Large intestine (tissue), 3 donors: ENCODE results near the gene AQR. TPM values are rescaled to one million over a fixed set of nuclear protein-coding genes. Genes with fewer than 3 reads are reported as not detected.
"Not testable (repeated sequence)": the region's sequence is repeated elsewhere in the genome, so short reads cannot be mapped to it uniquely, and the experiment has no call there.

Source experiments
- DNase-seq, 2 donors: peaks; one replicate each; pipeline versions ENCODE4 v3.0.0 to v3.0.0-alpha.2; 2013
- H3K27ac ChIP-seq: one replicate; pipeline ENCODE4 v1.5.1; 2013; ENCODE audit warnings: low read length
- H3K27me3 ChIP-seq: 2 replicates; pipeline ENCODE4 v1.6.1; 2013; ENCODE audit warnings: low read length; ENCODE audit not compliant: control insufficient read depth, insufficient read depth
- H3K36me3 ChIP-seq: 2 replicates; pipeline ENCODE4 v1.6.1; 2013; ENCODE audit warnings: low read length; ENCODE audit not compliant: control insufficient read depth, insufficient read depth
- H3K4me1 ChIP-seq: one replicate; pipeline ENCODE4 v1.6.1; 2013; ENCODE audit warnings: low read length; ENCODE audit not compliant: control insufficient read depth, insufficient read depth
- H3K4me3 ChIP-seq: one replicate; pipeline ENCODE4 v1.5.1; 2013; ENCODE audit warnings: low read length
- H3K9me3 ChIP-seq: one replicate; pipeline ENCODE4 v1.6.1; 2013; ENCODE audit warnings: mild to moderate bottlenecking, low read depth, low read length, moderate library complexity; ENCODE audit not compliant: control insufficient read depth
- WGBS: methylation state at CpG from one replicate; pipeline ENCODE4 v1.1.5; 2013; ENCODE audit warnings: low lambda C conversion rate; ENCODE audit not compliant: insufficient coverage; 5-methylcytosine and 5-hydroxymethylcytosine counted together
- polyA plus RNA-seq: library from polyadenylated mRNA; unstranded; fragments of 120-200 nt; gene quantifications from one replicate; pipeline ENCODE4 v1.2.1, GENCODE V29; 2013

The AQR gene
- polyA plus RNA-seq, 1 donor = 27.5 TPM

DNA sequence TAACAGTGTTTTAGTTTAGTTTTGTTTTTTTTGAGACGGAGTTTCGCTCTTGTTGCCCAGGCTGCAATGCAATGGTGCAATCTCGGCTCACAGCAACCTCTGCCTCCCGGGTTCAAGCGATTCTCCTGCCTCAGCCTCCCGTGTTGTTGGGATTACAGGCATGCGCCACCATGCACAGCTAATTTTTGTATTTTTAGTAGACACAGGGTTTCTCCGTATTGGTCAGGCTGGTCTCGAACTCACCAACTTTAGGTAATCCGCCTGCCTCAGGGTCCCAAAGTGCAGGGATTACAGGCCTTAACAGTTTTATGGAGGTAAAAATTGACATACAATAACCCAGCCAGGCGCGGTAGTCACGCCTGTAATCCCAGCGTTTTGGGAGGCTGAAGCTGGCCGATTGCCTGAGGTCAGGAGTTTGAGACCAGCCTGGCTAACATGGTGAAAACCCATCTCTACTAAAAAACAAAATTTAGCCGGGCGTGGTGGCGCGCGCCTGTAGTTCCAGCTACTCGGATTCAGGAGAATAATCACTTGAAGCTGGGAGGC, 629 bp upstream of the AQR start:
- not testable (repeated sequence) for H3K9me3 ChIP-seq, H3K27ac ChIP-seq, H3K27me3 ChIP-seq, DNase-seq, H3K4me1 ChIP-seq, H3K36me3 ChIP-seq
- 100% methylated on average over 6 of the region's 21 CpGs for WGBS
- peak overlapping the region; percentile 84 for H3K4me3 ChIP-seq

GRCh38 chr15:34964277-34964676, 5.3 kb downstream of the AQR start:
- Histone ChIP-seq H3K9me3 (no peaks in the 10 kb centered on the region), H3K27me3 (no peaks in the 10 kb centered on the region), H3K36me3 (peaks cover 20% of the 10 kb centered on the region), H3K4me3 (no peak overlapping the region), H3K4me1 (no peaks in the 10 kb centered on the region), H3K27ac (no peak overlapping the region)
- no CpG with 5 or more reads among the region's 2 CpGs for WGBS
- no peak for DNase-seq

DNA sequence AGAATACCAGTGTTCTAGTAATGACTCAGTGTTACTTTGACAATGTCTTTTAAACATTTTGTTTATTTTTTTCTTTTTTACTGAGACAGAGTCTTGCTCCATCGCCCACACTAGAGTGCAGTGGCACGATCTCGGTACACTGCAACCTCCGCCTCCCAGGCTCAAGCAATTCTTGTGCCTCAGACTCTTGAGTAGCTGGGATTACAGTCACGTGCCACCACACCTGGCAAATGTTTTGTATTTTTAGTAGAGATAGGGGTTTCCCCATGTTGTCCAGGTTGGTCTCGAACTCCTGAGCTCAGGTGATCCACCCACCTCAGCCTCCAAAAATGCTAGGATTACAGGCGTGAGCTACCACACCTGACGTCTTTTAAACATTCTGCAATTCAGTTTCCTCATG, 15.7 kb downstream of the AQR start:
- DNase-seq = no peak
- no CpG with 5 or more reads among the region's 8 CpGs for WGBS
- Histone ChIP-seq H3K27me3 (no peaks in the 10 kb centered on the region), H3K27ac (no peak overlapping the region), H3K4me1 (no peaks in the 10 kb centered on the region), H3K4me3 (no peak overlapping the region), H3K9me3 (no peaks in the 10 kb centered on the region), H3K36me3 (peaks cover 19% of the 10 kb centered on the region)

DNA sequence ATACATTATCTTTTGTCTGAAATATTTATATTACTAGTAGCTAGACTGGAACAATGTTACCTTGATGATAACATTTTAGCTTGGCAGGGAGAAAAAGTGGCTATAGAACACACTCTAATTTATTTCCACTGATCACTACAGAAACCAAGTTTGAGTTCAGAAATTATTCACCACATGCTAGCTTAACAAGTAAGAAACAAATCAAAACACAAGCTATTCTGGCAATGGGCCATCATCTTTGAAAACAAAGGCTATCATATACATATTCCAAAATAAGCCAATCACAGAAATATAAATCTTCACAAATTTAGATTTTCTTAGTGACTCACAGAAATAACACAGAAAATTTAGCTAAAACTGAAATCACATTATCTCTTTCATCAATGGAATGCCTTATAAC, 17.1 kb downstream of the AQR start:
- H3K27me3 ChIP-seq = no peaks in the 10 kb centered on the region
- peaks cover 20% of the 10 kb centered on the region for H3K36me3 ChIP-seq
- no peak overlapping the region for H3K4me3 ChIP-seq

GRCh38 chr15:34951993-34952392, 17.5 kb downstream of the AQR start:
- Histone ChIP-seq H3K4me1 (no peaks in the 10 kb centered on the region), H3K27ac (no peak overlapping the region), H3K4me3 (no peak overlapping the region), H3K36me3 (peaks cover 20% of the 10 kb centered on the region), H3K9me3 (no peaks in the 10 kb centered on the region), H3K27me3 (no peaks in the 10 kb centered on the region)
- WGBS = 83% methylated on average over 1 of the region's 1 CpG
- no peak for DNase-seq

More for the DNA sequence above, 17.1 kb downstream of the AQR start:
- Histone ChIP-seq H3K9me3 (no peaks in the 10 kb centered on the region), H3K27ac (no peak overlapping the region), H3K4me1 (no peaks in the 10 kb centered on the region)
- DNase-seq = no peak

DNA sequence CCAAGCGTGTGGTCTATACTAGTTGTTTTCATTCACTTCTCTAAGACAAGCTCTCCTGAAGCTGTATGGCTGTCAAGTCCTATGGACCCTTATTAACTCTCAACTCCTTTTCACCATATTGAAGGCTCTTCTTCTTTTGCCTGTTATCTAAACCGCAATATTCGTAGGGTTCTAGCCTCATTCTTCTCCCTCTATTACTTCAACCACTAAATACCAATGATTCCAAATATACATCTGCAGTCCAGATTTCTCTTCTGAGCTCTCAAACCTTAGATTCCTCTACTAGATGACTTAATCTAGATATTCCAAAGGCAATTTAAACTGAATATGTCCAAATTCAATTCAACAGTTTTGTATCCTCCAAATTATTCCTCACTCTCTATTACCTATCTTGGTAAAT, 24.6 kb downstream of the AQR start:
- Histone ChIP-seq H3K4me1 (no peaks in the 10 kb centered on the region), H3K36me3 (peaks cover 25% of the 10 kb centered on the region), H3K27ac (no peak overlapping the region), H3K9me3 (no peaks in the 10 kb centered on the region), H3K27me3 (no peaks in the 10 kb centered on the region), H3K4me3 (no peak overlapping the region)
- no peak for DNase-seq
- WGBS = 94% methylated on average over 2 of the region's 3 CpGs

- no peak overlapping the region for H3K27ac ChIP-seq
- peaks cover 35% of the 10 kb centered on the region for H3K36me3 ChIP-seq
- no peaks in the 10 kb centered on the region for H3K27me3 ChIP-seq
- DNase-seq = no peak
- H3K4me3 ChIP-seq = no peak overlapping the region
- H3K9me3 ChIP-seq = no peaks in the 10 kb centered on the region
- no peaks in the 10 kb centered on the region for H3K4me1 ChIP-seq
These were observed 25.8 kb downstream of the AQR start for GRCh38 chr15:34943711-34944110.

DNA sequence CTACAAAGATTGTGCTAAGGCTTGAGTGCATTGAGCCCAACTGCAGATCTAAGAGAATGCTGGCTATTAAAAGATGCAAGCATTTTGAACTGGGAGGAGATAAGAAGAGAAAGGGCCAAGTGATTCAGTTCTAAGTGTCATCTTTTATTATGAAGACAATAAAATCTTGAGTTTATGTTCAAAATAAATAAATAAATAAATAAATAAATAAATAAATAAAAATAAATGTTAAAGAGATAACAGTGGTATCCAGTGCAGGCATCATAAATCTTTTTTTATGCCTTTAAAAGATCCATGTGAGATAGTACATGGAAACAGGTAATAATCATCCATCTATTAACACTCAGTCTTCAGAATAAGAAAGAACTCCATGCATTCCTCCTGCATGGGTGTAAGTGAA, 26.3 kb downstream of the AQR start:
- not testable (repeated sequence) for H3K9me3 ChIP-seq, H3K4me1 ChIP-seq, H3K27ac ChIP-seq, DNase-seq, H3K27me3 ChIP-seq, H3K4me3 ChIP-seq
- peaks cover 36% of the 10 kb centered on the region for H3K36me3 ChIP-seq

GRCh38 chr15:34942363-34942762, 27.2 kb downstream of the AQR start:
- H3K9me3 ChIP-seq = no peaks in the 10 kb centered on the region
- H3K36me3 ChIP-seq = peaks cover 39% of the 10 kb centered on the region

GRCh38 chr15:34941831-34942230, 27.7 kb downstream of the AQR start:
- H3K4me3 ChIP-seq = no peak overlapping the region
- H3K36me3 ChIP-seq = peaks cover 39% of the 10 kb centered on the region
- H3K9me3 ChIP-seq = no peaks in the 10 kb centered on the region
- no peaks in the 10 kb centered on the region for H3K27me3 ChIP-seq
- WGBS = 100% methylated on average over 1 of the region's 3 CpGs
- H3K4me1 ChIP-seq = no peaks in the 10 kb centered on the region
- DNase-seq = no peak
- H3K27ac ChIP-seq = no peak overlapping the region

More at GRCh38 chr15:34942363-34942762, 27.2 kb downstream of the AQR start:
- Histone ChIP-seq H3K4me1 (no peaks in the 10 kb centered on the region), H3K27me3 (no peaks in the 10 kb centered on the region), H3K27ac (no peak overlapping the region), H3K4me3 (no peak overlapping the region)
- 60% methylated on average over 1 of the region's 6 CpGs for WGBS
- DNase-seq = no peak

DNA sequence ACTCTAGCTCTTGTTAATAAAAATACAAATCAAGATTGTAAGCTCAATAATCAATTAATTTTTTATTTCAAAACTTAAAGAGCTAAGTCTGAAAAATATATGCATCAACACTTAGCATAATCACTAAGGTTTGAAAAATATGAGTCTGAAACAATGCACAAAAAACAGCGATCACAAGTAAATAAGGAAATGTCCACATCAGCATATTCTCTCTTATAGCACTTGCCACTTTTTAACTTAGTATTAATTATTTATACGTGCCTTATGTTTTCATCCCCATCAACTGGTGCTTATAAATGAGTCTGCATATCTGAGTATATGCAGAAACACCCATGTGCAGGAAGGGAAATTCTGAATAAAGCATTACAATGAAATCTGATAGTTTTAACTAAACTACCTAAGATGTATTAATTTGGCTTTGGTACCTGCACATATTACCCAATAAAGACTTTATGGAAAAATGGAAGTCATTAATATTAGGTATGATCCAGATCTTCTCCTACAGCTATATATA, 28.3 kb downstream of the AQR start:
- Histone ChIP-seq H3K36me3 (peaks cover 39% of the 10 kb centered on the region), H3K27me3 (no peaks in the 10 kb centered on the region), H3K9me3 (no peaks in the 10 kb centered on the region), H3K4me3 (no peak overlapping the region), H3K27ac (no peak overlapping the region), H3K4me1 (no peaks in the 10 kb centered on the region)
- DNase-seq = no peak
- WGBS = 92% methylated on average over 2 of the region's 2 CpGs
